HepG2 (cell line): ENCODE data around the gene TDG. TPM values are rescaled to one million over a fixed set of nuclear protein-coding genes. Genes with fewer than 3 reads are reported as not detected.
A peak's percentile ranks its signal among the peaks of the same experiment; 100 is the strongest.

Experiments
- ASH2L ChIP-seq: fragments of 300-600, 200-600 bp; sonication (generic); IDR thresholded peaks from 2 replicates; pipeline ENCODE4 v1.7.0; 2017; ENCODE audit warnings: low read depth, mild to moderate bottlenecking, moderate library complexity, mixed read lengths, low read length; ENCODE audit not compliant: insufficient read length
- KLF11 ChIP-seq: IDR thresholded peaks from 2 replicates; pipeline ENCODE4 v1.6.1; 2016; ENCODE audit warnings: missing compliant biosample characterization
- NPAS2 ChIP-seq: sonication (generic); formaldehyde crosslinking; IDR thresholded peaks from 2 replicates; pipeline ENCODE4 v1.8.0; 2022; ENCODE audit warnings: mild to moderate bottlenecking, missing genetic modification reagents, borderline replicate concordance
- SMC3 ChIP-seq: IDR thresholded peaks from 2 replicates; pipeline ENCODE4 v1.6.1; 2011; ENCODE audit warnings: low read length, improper control_type of control experiment
- TCF7L2 ChIP-seq: IDR thresholded peaks from 2 replicates; pipeline ENCODE4 v1.6.1; 2011; ENCODE audit warnings: mild to moderate bottlenecking, low read depth, low read length, moderate library complexity
- TFDP1 ChIP-seq: IDR thresholded peaks from 2 replicates; pipeline ENCODE4 v1.6.1; 2016; ENCODE audit warnings: missing compliant biosample characterization, missing genetic modification reagents, borderline replicate concordance
- ZBTB20 ChIP-seq: sonication (generic); formaldehyde crosslinking; IDR thresholded peaks from 2 replicates; pipeline ENCODE4 v1.8.1; 2023; ENCODE audit warnings: missing genetic modification reagents, low read depth, mild to moderate bottlenecking, borderline replicate concordance
- ZBTB4 ChIP-seq: sonication (generic); formaldehyde crosslinking; IDR thresholded peaks from 2 replicates; pipeline ENCODE4 v1.4.0; 2020; ENCODE audit warnings: missing genetic modification reagents, mild to moderate bottlenecking, borderline replicate concordance
- ZNF138 ChIP-seq: sonication (generic); formaldehyde crosslinking; IDR thresholded peaks from 2 replicates; pipeline ENCODE4 v1.5.0; 2020; ENCODE audit warnings: mild to moderate bottlenecking, low read depth, missing genetic modification reagents
- ZNF281 ChIP-seq: sonication (generic); formaldehyde crosslinking; IDR thresholded peaks from 2 replicates; pipeline ENCODE4 v1.4.0; 2020; ENCODE audit warnings: missing genetic modification reagents, borderline replicate concordance
- ZNF296 ChIP-seq: sonication (generic); formaldehyde crosslinking; conservative IDR thresholded peaks from 2 replicates; pipeline ENCODE4 v1.5.0; 2020; ENCODE audit warnings: mild to moderate bottlenecking, missing genetic modification reagents
- ZNF549 ChIP-seq: sonication (generic); formaldehyde crosslinking; IDR thresholded peaks from 2 replicates; pipeline ENCODE4 v1.5.0; 2020; ENCODE audit warnings: missing genetic modification reagents
- ZNF615 ChIP-seq: sonication (generic); formaldehyde crosslinking; IDR thresholded peaks from 2 replicates; pipeline ENCODE4 v1.5.0; 2020; ENCODE audit warnings: mild to moderate bottlenecking, missing genetic modification reagents, borderline replicate concordance
- ZNF766 ChIP-seq: sonication (generic); formaldehyde crosslinking; IDR thresholded peaks from 2 replicates; pipeline ENCODE4 v1.5.0; 2020; ENCODE audit warnings: missing genetic modification reagents, borderline replicate concordance
- polyA plus RNA-seq, 8 experiments: library from polyadenylated mRNA; depleted of rRNA in 3 of 8; stranded (reverse) in 7 of 8; unstranded in 1 of 8; fragments of >200 nt; fragmentation: Illumina TruSeq in 4 of 8; extraction: Trizol in 4 of 8; gene quantifications; 2 replicates each; pipeline versions ENCODE4 v1.2.1 to v1.2.3, GENCODE V29; 2011 to 2016; ENCODE audit warnings: low read depth in 4 of 8, missing spikeins in 1 of 8, mixed read lengths in 1 of 8; ENCODE audit not compliant: insufficient read depth in 1 of 8
- total RNA-seq, 5 experiments: library from RNA; depleted of rRNA; stranded (reverse); fragments of >200 nt; fragmentation: Illumina TruSeq; extraction: Trizol; gene quantifications; 2 replicates each; pipeline ENCODE4 v1.2.3, GENCODE V29; 2016; ENCODE audit warnings: low read depth in 1 of 5
- TF ChIP-seq, protein P1 (sequence below): sonication (generic); formaldehyde crosslinking; IDR thresholded peaks from 2 replicates; pipeline ENCODE4 v1.5.0; 2020; ENCODE audit warnings: missing genetic modification reagents, mild to moderate bottlenecking, borderline replicate concordance
- TF ChIP-seq, protein P2 (sequence below): fragments of 450-650 bp; IDR thresholded peaks from 2 replicates; pipeline ENCODE4 v1.6.1; 2016

TDG gene
- total and polyA plus RNA-seq, 2 of the 13 experiments (the other 11 are each of a cell fraction or from before 2014, with no cell fraction given) = 14.2 to 19.5 TPM

DNA sequence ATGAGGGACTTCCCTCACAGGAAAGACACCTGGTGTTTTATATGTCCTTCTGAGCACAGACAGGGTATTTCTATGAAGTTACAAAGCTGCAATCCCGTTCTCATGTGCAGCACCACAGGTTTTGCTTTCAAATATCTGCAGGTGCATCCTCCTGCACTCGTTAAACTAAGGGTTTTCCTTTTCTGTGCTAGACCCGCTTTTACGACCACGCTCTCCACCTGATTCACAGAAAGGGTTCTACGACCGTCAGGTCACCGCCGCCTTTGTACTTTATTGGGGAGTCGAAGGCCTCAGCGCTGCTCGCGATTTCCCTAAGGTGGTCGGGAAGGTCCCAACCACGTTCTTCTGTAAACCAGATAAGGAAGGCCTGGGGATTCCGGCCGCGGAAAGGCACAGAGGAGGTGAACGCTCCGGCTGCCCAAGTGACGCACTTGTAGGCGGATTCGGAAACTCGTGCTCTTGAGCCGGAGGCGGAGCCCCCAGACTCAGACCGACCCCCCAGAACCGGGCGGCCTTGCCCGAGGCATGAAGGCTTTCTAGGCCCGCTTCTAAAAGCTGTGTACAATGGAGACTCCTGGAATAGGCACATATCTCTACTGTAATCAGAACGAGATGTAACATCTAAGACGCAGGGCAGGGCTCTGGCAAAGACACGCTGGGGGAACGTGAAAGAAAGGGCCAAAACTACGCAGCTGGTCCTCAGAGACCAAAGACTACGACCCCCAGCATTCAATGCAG, 36.5 kb upstream of the TDG start (continued):
- TF ChIP-seq ZNF138 (CRISPR knock-in tag) (no peak), ZNF615 (CRISPR knock-in tag) (no peak), ZNF296 (CRISPR knock-in tag) (no peak), ASH2L (peak; percentile 55), ZBTB4 (CRISPR knock-in tag) (no peak), SMC3 (no peak), ZNF281 (peak; percentile 45; the same call in 1 of the 2 replicates), KLF11 (CRISPR knock-in tag) (no peak; the same call in 1 of the 2 replicates), TFDP1 (CRISPR knock-in tag) (no peak), ZBTB20 (peak; percentile 68; the same call in 1 of the 2 replicates), ZNF549 (CRISPR knock-in tag) (no peak), TCF7L2 (no peak), NPAS2 (no peak), ZNF766 (CRISPR knock-in tag) (0 out of 2 replicates have a peak, but pooled peaks have one; percentile 82)
- TF ChIP-seq, protein P1, sequence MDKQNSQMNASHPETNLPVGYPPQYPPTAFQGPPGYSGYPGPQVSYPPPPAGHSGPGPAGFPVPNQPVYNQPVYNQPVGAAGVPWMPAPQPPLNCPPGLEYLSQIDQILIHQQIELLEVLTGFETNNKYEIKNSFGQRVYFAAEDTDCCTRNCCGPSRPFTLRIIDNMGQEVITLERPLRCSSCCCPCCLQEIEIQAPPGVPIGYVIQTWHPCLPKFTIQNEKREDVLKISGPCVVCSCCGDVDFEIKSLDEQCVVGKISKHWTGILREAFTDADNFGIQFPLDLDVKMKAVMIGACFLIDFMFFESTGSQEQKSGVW (CRISPR knock-in tag) = no peak
- TF ChIP-seq, protein P2, sequence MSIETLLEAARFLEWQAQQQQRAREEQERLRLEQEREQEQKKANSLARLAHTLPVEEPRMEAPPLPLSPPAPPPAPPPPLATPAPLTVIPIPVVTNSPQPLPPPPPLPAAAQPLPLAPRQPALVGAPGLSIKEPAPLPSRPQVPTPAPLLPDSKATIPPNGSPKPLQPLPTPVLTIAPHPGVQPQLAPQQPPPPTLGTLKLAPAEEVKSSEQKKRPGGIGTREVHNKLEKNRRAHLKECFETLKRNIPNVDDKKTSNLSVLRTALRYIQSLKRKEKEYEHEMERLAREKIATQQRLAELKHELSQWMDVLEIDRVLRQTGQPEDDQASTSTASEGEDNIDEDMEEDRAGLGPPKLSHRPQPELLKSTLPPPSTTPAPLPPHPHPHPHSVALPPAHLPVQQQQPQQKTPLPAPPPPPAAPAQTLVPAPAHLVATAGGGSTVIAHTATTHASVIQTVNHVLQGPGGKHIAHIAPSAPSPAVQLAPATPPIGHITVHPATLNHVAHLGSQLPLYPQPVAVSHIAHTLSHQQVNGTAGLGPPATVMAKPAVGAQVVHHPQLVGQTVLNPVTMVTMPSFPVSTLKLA = no peak
